ENCODE measurements around the gene BAHCC1. TPM values are rescaled to one million over a fixed set of nuclear protein-coding genes. Genes with fewer than 3 reads are reported as not detected.

The BAHCC1 gene
- total and polyA plus RNA-seq, 2 donors (not counting 3 experiments of a cell fraction or from before 2014, with no cell fraction given): 4.7 to 11.6 TPM

DNA sequence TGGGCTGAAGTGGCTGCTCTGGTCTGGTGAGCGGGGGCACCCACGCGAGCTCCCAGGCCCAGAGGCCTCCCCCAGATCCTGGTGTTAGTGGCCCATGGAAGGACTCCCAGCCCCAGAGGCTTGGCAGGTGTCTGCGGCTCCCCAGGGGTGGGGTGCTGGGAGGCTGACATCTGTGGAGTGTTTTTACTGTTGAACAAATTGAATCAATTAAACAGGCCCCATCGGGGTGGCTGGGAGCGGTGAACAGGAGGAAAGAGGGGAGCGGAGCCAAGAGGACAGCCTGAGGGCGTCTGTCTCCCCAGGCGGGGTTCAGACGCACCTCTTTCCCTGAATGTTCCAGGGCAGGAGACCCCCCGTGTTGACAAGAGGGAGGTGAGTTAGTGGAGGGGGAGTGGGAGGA is 87.4 kb downstream of the BAHCC1 start:
- DNase-seq (ENCODE audit: low read depth, low spot score) (no peak), FAIRE-seq (no peak)
- POLR2A ChIA-PET: no interaction called here
- no TSS peak for BruUV-seq (replicated peaks)
- peaks cover 12% of the 10 kb centered on the region for H3K4me1 ChIP-seq (ENCODE audit: control insufficient read depth, extremely low read depth, insufficient read depth, low read length)
- H3K27me3 ChIP-seq (ENCODE audit: control insufficient read depth in 2 of 2, insufficient read depth in 2 of 2, low read length in 2 of 2): peaks cover 0 to 1% of the 10 kb centered on the region in 2 experiments
- no peak overlapping the region for H3K4me2 ChIP-seq (ENCODE audit: insufficient read depth, low read length)
- H3K9me3 ChIP-seq (replicated peaks; ENCODE audit: control insufficient read depth, insufficient read depth, low read length): no peaks in the 10 kb centered on the region
- H4K20me1 ChIP-seq (replicated peaks; ENCODE audit: control insufficient read depth, extremely low read depth, insufficient read depth, low read length): no peaks in the 10 kb centered on the region
- no peak overlapping the region for H2AFZ ChIP-seq (ENCODE audit: low read depth, low read length)
- no peak overlapping the region for H3K27ac ChIP-seq (ENCODE audit: insufficient read depth, low read depth, low read length)
- dilution Hi-C loops (cut with MboI; ENCODE audit: extremely low pct_ligation_motif_present, low sequenced_read_pairs): no loop called here
- no peak overlapping the region for H3K4me3 ChIP-seq (replicated peaks in 1 of 3; ENCODE audit: insufficient read depth in 1 of 3, low read depth in 1 of 3, low read length in 3 of 3)
- CTCF ChIA-PET: interaction anchor here (0.8 to 6.8 kb wide), 5 partner anchors 83 to 227 kb away, joined by 3 to 117 read pairs (median 30); partner anchors contain the start of gene BAHCC1
- no peaks in the 10 kb centered on the region for H3K79me2 ChIP-seq (ENCODE audit: control insufficient read depth, insufficient read depth, low read length)
- H3K36me3 ChIP-seq (ENCODE audit: control insufficient read depth in 2 of 2, extremely low read depth in 1 of 2, insufficient read depth in 2 of 2, low read length in 2 of 2): no peaks in the 10 kb centered on the region
- intact Hi-C loops (cut with micrococcal nuclease): loop anchor here (5.0 kb wide), 1 partner anchor 40 kb away; no protein-coding TSS in a partner anchor
- no peaks in the 10 kb centered on the region for H3K9me1 ChIP-seq (replicated peaks; ENCODE audit: control insufficient read depth, extremely low read depth, insufficient read depth, low read length)
- no peak overlapping the region for H3K9ac ChIP-seq (replicated peaks; ENCODE audit: extremely low read depth, insufficient read depth, low read length)
- TF ChIP-seq MAX (IDR thresholded peaks at IDR 0.05; ENCODE audit: insufficient read depth, insufficient read length) (no peak), EZH2 (IDR thresholded peaks at IDR 0.05; ENCODE audit: borderline replicate concordance, low read depth, low read length, severe bottlenecking) (no peak), FOS (IDR thresholded peaks at IDR 0.05; ENCODE audit: borderline replicate concordance, insufficient read depth, low read length) (no peak), CTCF (IDR thresholded peaks at IDR 0.05; ENCODE audit: extremely low read depth in 1 of 2, insufficient read depth in 1 of 2, low read depth in 1 of 2, low read length in 2 of 2) (no peak), POLR2AphosphoS5 (IDR thresholded peaks at IDR 0.05; ENCODE audit: insufficient read depth, low read depth, low read length) (no peak), MYC (IDR thresholded peaks at IDR 0.05; ENCODE audit: low read depth, low read length) (no peak), JUN (IDR thresholded peaks at IDR 0.05; ENCODE audit: borderline replicate concordance, insufficient read depth, insufficient read length, low read depth) (no peak), GATA2 (IDR thresholded peaks at IDR 0.05; ENCODE audit: insufficient read depth, insufficient read length, low read depth, low read length) (no peak), POLR2A (IDR thresholded peaks at IDR 0.05; ENCODE audit: low read depth, low read length) (no peak)

All from endothelial cell of umbilical vein (primary cell).